Duodenal mucosa (tissue), 2 donors: ENCODE results near the gene ITPR2.
"Not testable (repeated sequence)": the region's sequence is repeated elsewhere in the genome, so short reads cannot be mapped to it uniquely, and the experiment has no call there.

Source experiments
- H3K27ac ChIP-seq: one replicate; pipeline ENCODE4 v1.7.0; 2013; ENCODE audit warnings: low read depth, low read length
- H3K27me3 ChIP-seq, 2 donors: one replicate each; pipeline ENCODE4 v1.7.0; 2013; ENCODE audit warnings: low read length in 2 of 2, control low read depth in 1 of 2; ENCODE audit not compliant: insufficient read depth in 2 of 2, control insufficient read depth in 1 of 2
- H3K36me3 ChIP-seq, 2 donors: one replicate each; pipeline ENCODE4 v1.7.0; 2013; ENCODE audit warnings: low read length in 2 of 2, control low read depth in 1 of 2; ENCODE audit not compliant: insufficient read depth in 2 of 2, control insufficient read depth in 1 of 2
- H3K4me1 ChIP-seq, 2 donors: one replicate each; pipeline ENCODE4 v1.7.0; 2013; ENCODE audit warnings: low read length in 2 of 2, control low read depth in 1 of 2; ENCODE audit not compliant: insufficient read depth in 2 of 2, control insufficient read depth in 1 of 2
- H3K4me3 ChIP-seq, 2 donors: one replicate each; pipeline ENCODE4 v1.7.0; 2013; ENCODE audit warnings: low read length in 2 of 2, low read depth in 1 of 2
- H3K9ac ChIP-seq, 2 donors: one replicate each; pipeline ENCODE4 v1.7.0; 2013; ENCODE audit warnings: low read length in 2 of 2, low read depth in 1 of 2
- H3K9me3 ChIP-seq, 2 donors: one replicate each; pipeline ENCODE4 v1.7.0; 2013; ENCODE audit warnings: low read length in 2 of 2, control low read depth in 1 of 2; ENCODE audit not compliant: control insufficient read depth in 1 of 2

Gene ITPR2

DNA sequence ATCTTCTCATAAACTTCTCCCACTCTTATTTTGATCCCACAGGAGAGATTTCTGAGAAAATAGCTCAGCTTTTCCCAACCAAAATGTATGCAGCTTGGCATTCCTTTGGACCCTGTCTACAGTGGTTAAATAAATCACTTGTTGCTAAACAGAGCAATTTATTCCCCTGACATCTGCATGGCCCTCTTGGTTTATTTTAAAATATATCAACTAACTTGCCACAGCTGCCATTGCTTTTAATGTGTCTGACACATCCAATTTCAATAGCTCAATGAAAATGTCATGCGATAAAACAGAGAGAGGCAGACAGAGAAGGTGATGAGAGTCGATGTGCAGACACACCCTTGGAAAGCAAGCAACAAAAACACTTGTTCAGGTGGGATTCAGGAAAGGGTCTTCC, 509.3 kb downstream of the ITPR2 start:
- no peaks in the 10 kb centered on the region for H3K4me1 ChIP-seq
- H3K27me3 ChIP-seq = no peaks in the 10 kb centered on the region
- H3K9ac ChIP-seq = no peak overlapping the region
- no peaks in the 10 kb centered on the region for H3K36me3 ChIP-seq
- no peak overlapping the region for H3K27ac ChIP-seq
- no peaks in the 10 kb centered on the region for H3K9me3 ChIP-seq
- H3K4me3 ChIP-seq = no peak overlapping the region

DNA sequence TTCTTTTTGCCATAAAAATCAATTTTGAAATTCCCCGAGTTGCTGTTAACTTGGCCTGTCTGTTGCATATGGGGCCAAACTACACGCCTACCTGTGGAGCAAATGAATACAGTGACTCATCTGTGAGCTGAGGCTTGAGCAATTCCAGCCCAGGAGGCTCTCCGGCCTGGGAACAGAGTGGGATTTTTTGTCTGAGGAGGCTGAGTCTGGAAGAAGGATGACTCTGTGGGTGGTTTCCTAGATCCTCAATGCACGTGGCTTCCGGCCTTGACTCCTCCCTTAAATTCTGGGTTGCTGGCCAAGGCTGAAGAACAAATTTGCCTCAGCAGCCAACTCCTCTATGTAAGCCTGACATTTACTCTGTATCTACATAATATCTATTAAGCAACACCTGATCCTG, 513.5 kb downstream of the ITPR2 start:
- no peak overlapping the region for H3K9ac ChIP-seq
- no peaks in the 10 kb centered on the region for H3K9me3 ChIP-seq
- no peaks in the 10 kb centered on the region for H3K27me3 ChIP-seq
- no peaks in the 10 kb centered on the region for H3K36me3 ChIP-seq
- H3K4me3 ChIP-seq = no peak overlapping the region
- no peak overlapping the region for H3K27ac ChIP-seq
- H3K4me1 ChIP-seq = no peaks in the 10 kb centered on the region

DNA sequence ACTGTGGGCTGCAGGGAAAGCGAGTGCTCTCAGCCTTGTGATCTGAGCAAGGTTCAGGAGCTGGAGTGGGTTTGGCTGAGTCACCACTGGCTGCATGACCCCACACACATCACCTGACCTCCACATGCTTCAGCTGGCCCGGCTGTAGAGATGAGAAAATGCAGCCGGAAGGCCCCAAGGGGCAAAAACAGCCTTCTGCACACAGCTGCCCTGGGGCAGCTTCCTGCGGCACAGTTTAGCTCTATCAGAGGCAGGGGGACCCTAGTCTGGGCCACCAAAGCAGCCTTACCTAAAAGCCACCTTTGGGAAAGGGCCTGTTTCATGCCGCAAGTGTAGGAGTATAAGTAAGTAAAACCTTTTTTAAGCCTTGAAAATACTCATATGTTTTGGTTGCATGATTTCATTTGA, 514.3 kb downstream of the ITPR2 start:
- H3K36me3 ChIP-seq = no peaks in the 10 kb centered on the region
- no peak overlapping the region for H3K27ac ChIP-seq
- H3K9ac ChIP-seq = no peak overlapping the region
- no peak overlapping the region for H3K4me3 ChIP-seq
- H3K27me3 ChIP-seq = no peaks in the 10 kb centered on the region
- no peaks in the 10 kb centered on the region for H3K4me1 ChIP-seq
- H3K9me3 ChIP-seq = no peaks in the 10 kb centered on the region

DNA sequence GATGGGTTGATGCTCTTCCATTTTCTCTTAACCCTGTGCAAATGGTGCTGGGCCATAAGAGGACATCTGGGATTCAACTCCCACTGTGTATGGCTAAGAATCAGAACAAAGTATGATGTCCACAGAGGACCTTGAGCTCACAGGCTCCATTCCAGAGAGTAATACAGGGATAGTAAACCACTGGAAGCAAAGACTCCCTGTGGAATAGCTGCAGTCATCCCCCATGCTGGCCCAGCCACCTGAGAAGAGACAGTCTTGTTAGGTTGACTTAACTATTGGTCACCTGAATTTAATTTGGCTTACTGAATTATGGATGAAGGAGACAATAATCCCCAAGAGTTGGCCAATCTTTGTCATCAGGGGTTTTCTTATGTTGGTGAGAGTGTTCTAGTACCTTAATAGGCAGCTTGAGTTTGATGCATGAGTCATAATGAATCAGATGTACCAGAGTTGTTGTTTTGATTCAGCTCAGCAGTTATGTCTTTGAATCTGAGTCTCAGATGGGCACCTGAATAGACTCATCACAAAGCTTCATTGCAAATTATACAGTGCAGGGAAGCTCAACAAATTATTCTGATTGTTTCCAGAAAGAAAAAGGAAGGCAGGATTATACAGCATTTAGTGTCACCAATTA, 514.9 kb downstream of the ITPR2 start:
- Histone ChIP-seq H3K36me3 (no peaks in the 10 kb centered on the region), H3K4me3 (no peak overlapping the region), H3K9ac (no peak overlapping the region), H3K4me1 (no peaks in the 10 kb centered on the region), H3K27ac (no peak overlapping the region), H3K9me3 (no peaks in the 10 kb centered on the region), H3K27me3 (no peaks in the 10 kb centered on the region)

DNA sequence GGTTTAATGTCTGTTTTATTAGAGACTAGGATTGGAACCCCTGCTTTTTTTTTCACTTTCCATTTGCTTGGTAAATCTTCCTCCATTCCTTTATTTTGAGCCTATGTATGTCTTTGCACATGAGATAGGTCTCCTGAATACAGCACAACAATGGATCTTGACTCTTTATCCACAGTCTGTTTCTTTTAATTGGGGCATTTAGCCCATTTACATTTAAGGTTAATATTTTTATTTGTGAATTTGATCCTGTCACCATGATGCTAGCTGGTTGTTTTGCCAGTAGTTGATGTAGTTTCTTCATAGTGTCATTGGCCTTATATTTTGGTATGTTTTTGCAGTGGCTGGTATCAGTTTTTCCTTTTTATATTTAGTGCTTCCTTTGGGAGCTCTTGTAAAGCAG, 518.9 kb downstream of the ITPR2 start:
- not testable (repeated sequence) for H3K27me3 ChIP-seq, H3K9ac ChIP-seq, H3K4me3 ChIP-seq, H3K9me3 ChIP-seq, H3K36me3 ChIP-seq, H3K4me1 ChIP-seq, H3K27ac ChIP-seq

DNA sequence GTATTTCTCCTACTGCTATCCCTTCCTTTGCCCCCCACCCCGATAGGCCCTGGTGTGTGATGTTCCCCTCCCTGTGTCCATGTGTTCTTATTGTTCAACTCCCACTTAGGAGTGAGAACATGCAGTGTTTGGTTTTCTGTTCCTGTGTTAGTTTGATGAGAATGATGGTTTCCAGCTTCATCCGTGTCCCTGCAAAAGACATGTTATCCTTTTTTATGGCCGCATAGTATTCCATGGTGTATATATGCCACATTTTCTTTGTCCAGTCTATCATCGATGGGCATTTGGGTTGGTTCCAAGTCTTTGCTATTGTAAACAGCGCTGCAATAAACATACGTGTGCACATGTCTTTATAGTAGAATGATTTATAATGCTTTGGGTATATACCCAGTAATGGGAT, 522.5 kb downstream of the ITPR2 start:
- H3K27me3 ChIP-seq, H3K9me3 ChIP-seq, H3K27ac ChIP-seq, H3K9ac ChIP-seq, H3K36me3 ChIP-seq, H3K4me3 ChIP-seq, H3K4me1 ChIP-seq: not testable (repeated sequence)

DNA sequence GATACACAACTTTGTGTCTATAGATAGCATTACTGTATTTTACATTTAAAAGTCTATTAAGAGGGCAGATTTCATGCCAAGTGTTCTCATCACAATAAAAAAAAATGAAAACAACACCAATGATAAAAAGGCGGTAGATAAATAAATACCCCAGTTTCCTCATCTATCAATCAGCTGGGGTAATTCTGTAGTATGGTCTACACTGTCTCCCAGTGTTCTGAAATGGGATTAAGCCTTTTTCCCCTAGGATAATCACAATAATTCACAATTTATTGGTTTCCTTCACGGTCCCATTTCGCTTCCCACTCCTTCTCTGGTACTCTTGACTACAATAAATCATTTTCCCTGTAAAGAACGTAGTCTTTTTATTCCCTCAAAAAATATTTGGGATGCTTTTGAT, 523.4 kb downstream of the ITPR2 start:
- no peak overlapping the region for H3K27ac ChIP-seq
- no peak overlapping the region for H3K9ac ChIP-seq
- H3K36me3 ChIP-seq = no peaks in the 10 kb centered on the region
- no peak overlapping the region for H3K4me3 ChIP-seq
- H3K27me3 ChIP-seq = no peaks in the 10 kb centered on the region
- H3K9me3 ChIP-seq = no peaks in the 10 kb centered on the region
- no peaks in the 10 kb centered on the region for H3K4me1 ChIP-seq

DNA sequence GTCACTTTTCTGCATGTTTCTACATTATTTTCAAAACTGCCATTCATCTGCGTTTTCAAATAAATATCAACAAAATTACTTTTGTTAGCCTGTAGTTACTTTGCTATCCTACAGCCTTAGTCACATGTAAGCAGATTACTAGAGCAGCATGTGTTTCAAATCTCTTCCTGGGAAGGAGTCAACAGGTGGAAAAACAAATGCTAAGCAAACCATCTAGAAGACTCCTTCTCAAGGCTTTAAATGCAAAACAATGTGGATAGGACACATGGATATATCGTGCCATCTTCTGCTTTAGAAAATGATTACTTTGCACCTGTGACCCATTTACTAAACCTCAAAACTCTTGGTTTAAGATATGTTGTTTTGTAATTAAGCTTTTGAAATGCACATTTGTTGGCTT, 528.7 kb downstream of the ITPR2 start:
- Histone ChIP-seq H3K4me1 (no peaks in the 10 kb centered on the region), H3K9ac (no peak overlapping the region), H3K27ac (no peak overlapping the region), H3K27me3 (no peaks in the 10 kb centered on the region), H3K9me3 (no peaks in the 10 kb centered on the region), H3K36me3 (no peaks in the 10 kb centered on the region), H3K4me3 (no peak overlapping the region)

DNA sequence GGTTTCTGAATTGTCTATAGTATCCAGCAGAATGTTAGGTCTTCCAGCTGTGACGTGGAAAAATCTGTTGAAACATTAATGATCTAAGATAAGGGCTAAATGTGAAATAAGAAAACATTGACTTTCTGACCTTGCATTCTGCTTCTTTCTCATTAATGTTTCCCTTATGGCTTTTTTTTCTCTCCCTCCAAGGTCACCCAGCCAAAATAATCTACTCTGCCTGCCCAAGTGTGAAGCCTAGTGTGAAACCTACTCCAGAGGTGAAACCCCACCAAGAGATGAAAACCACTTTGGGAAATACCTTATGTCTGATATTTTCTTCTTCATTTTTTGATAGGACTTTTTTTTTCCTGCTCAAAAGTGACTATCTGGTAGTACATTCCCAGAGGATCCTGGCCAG, 529.6 kb downstream of the ITPR2 start:
- no peak overlapping the region for H3K4me3 ChIP-seq
- H3K9ac ChIP-seq = no peak overlapping the region
- H3K27ac ChIP-seq = no peak overlapping the region
- no peaks in the 10 kb centered on the region for H3K36me3 ChIP-seq
- peaks cover 5 to 6% of the 10 kb centered on the region in 2 donors for H3K4me1 ChIP-seq
- H3K9me3 ChIP-seq = no peaks in the 10 kb centered on the region
- H3K27me3 ChIP-seq = no peaks in the 10 kb centered on the region

DNA sequence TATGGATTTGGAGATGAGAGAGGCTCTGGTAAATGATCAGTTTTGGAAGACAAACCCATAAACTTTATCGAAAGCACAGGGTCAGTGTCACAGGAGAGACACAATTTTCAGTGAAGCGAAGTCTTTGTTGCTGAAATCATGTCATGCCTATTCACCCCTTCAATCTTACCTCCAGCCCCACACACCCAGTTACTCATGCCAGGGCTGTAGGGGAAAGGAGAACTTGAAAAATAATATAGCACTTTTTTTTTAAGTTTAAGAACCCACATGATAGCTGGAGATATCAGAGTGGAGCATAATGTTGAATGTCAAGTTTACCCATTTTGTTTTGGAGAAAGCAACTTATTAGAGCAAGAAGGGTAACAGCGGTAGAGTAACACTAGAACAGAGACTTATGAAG, 530.2 kb downstream of the ITPR2 start:
- H3K36me3 ChIP-seq = no peaks in the 10 kb centered on the region
- peaks cover 7% of the 10 kb centered on the region in 2 donors for H3K4me1 ChIP-seq
- no peaks in the 10 kb centered on the region for H3K27me3 ChIP-seq
- no peak overlapping the region for H3K27ac ChIP-seq
- no peak overlapping the region for H3K9ac ChIP-seq
- no peaks in the 10 kb centered on the region for H3K9me3 ChIP-seq
- no peak overlapping the region for H3K4me3 ChIP-seq

DNA sequence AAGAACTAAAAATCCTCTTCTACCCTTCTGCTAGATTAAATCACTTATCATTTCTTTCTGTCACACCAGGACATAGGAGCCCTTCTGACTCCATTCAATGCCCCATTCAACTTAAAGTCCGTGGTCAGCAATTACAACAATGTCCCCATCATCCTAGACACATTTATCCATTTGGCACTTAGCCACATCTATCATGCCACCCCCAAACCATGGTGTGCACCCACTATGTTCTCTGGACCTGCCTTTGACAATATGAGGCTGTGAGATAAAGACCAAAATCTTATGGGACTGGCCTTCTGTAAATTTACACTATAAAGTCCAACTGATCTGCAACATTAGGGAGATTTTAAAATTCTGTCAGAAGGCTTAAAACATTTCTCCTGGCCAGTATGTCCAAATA, 533.2 kb downstream of the ITPR2 start:
- Histone ChIP-seq H3K9me3 (no peaks in the 10 kb centered on the region), H3K4me1 (peaks cover 7% of the 10 kb centered on the region in 2 donors), H3K27me3 (no peaks in the 10 kb centered on the region), H3K36me3 (no peaks in the 10 kb centered on the region), H3K9ac (no peak overlapping the region), H3K27ac (no peak overlapping the region), H3K4me3 (no peak overlapping the region)
